MM.1S (cell line): ENCODE results near the gene LRRC8D.
"Not testable (repeated sequence)": the region's sequence is repeated elsewhere in the genome, so short reads cannot be mapped to it uniquely, and the experiment has no call there.

ENCODE experiments used
- DNase-seq: peaks from one replicate; pipeline ENCODE4 v3.0.0-alpha.2; 2015
- H2AFZ ChIP-seq: fragments of 300-600 bp; sonication (generic); 2 replicates; pipeline ENCODE4 v1.6.0; 2016; ENCODE audit warnings: antibody characterized with exemption, low read length
- H3F3A ChIP-seq: fragments of 300-600 bp; sonication (generic); 2 replicates; pipeline ENCODE4 v1.6.1; 2016; ENCODE audit warnings: mild to moderate bottlenecking, antibody characterized with exemption, low read length, moderate library complexity, mixed read lengths; ENCODE audit not compliant: insufficient read depth
- H3K27ac ChIP-seq: fragments of 300-600 bp; sonication (generic); 2 replicates; pipeline ENCODE4 v1.5.1; 2016; ENCODE audit warnings: mild to moderate bottlenecking, low read length
- H3K27me3 ChIP-seq: fragments of 300-600 bp; sonication (generic); replicated peaks from 2 replicates; pipeline ENCODE4 v1.6.0; 2016; ENCODE audit warnings: low read length; ENCODE audit not compliant: insufficient read depth
- H3K36me3 ChIP-seq: fragments of 300-600 bp; sonication (generic); replicated peaks from 2 replicates; pipeline ENCODE4 v1.6.1; 2016; ENCODE audit warnings: mild to moderate bottlenecking, low read length, mixed read lengths; ENCODE audit not compliant: insufficient read depth
- H3K4me1 ChIP-seq: fragments of 300-600 bp; sonication (generic); 2 replicates; pipeline ENCODE4 v1.6.1; 2016; ENCODE audit warnings: low read length, mixed read lengths
- H3K4me2 ChIP-seq: fragments of 300-600 bp; sonication (generic); 2 replicates; pipeline ENCODE4 v1.6.0; 2016; ENCODE audit warnings: low read depth, low read length
- H3K4me3 ChIP-seq: fragments of 300-600 bp; sonication (generic); 2 replicates; pipeline ENCODE4 v1.5.1; 2016; ENCODE audit warnings: low read length, mixed read lengths
- H3K79me2 ChIP-seq: fragments of 300-600 bp; sonication (generic); 2 replicates; pipeline ENCODE4 v1.6.1; 2016; ENCODE audit warnings: mixed run types, low read length, mixed read lengths
- H3K9ac ChIP-seq: fragments of 300-600 bp; sonication (generic); 2 replicates; pipeline ENCODE4 v1.6.1; 2016; ENCODE audit warnings: low read length, mixed read lengths
- H3K9me2 ChIP-seq: fragments of 300-600 bp; sonication (generic); replicated peaks from 2 replicates; pipeline ENCODE4 v1.6.1; 2016; ENCODE audit warnings: mild to moderate bottlenecking, low read length, mixed read lengths; ENCODE audit not compliant: insufficient read depth
- H3K9me3 ChIP-seq: fragments of 300-600 bp; sonication (generic); replicated peaks from 2 replicates; pipeline ENCODE4 v1.6.1; 2016; ENCODE audit warnings: mild to moderate bottlenecking, low read length, mixed read lengths; ENCODE audit not compliant: insufficient read depth
- H4K20me1 ChIP-seq: fragments of 300-600 bp; sonication (generic); 2 replicates; pipeline ENCODE4 v1.6.1; 2016; ENCODE audit warnings: mild to moderate bottlenecking, low read length, moderate library complexity, mixed read lengths; ENCODE audit not compliant: insufficient read depth
- CTCF ChIP-seq: fragments of 300-600 bp; sonication (generic); IDR thresholded peaks from 2 replicates; pipeline ENCODE4 v1.5.1; 2016; ENCODE audit warnings: antibody characterized with exemption, low read length, mixed read lengths
- EZH2 ChIP-seq: fragments of 300-600 bp; sonication (generic); optimal IDR thresholded peaks from 2 replicates; pipeline ENCODE3; 2017; ENCODE audit warnings: low read depth, mild to moderate bottlenecking, antibody characterized with exemption, low read length, mixed read lengths
- EZH2phosphoT487 ChIP-seq: fragments of 300-600 bp; sonication (generic); IDR thresholded peaks from 2 replicates; pipeline ENCODE4 v1.6.1; 2018; ENCODE audit warnings: antibody characterized with exemption, low read length

Gene LRRC8D

GRCh38 chr1:89794406-89794805 lies 26.4 kb upstream of the LRRC8D start:
- H4K20me1 ChIP-seq: no peaks in the 10 kb centered on the region
- H3F3A ChIP-seq: no peaks in the 10 kb centered on the region
- no peak overlapping the region for H3K27ac ChIP-seq
- no peaks in the 10 kb centered on the region for H3K27me3 ChIP-seq
- no peaks in the 10 kb centered on the region for H3K79me2 ChIP-seq
- no peak for DNase-seq
- H3K36me3 ChIP-seq: no peaks in the 10 kb centered on the region
- H3K9me3 ChIP-seq: no peaks in the 10 kb centered on the region
- TF ChIP-seq CTCF: no peak
- TF ChIP-seq EZH2phosphoT487: no peak
- TF ChIP-seq EZH2: no peak
- no peak overlapping the region for H3K9ac ChIP-seq
- H2AFZ ChIP-seq: no peak overlapping the region
- no peaks in the 10 kb centered on the region for H3K9me2 ChIP-seq
- H3K4me2 ChIP-seq: no peak overlapping the region
- no peaks in the 10 kb centered on the region for H3K4me1 ChIP-seq
- no peak overlapping the region for H3K4me3 ChIP-seq

GRCh38 chr1:89795571-89795970 lies 25.3 kb upstream of the LRRC8D start:
- not testable (repeated sequence) for H3K4me1 ChIP-seq, H3K36me3 ChIP-seq, DNase-seq, H3F3A ChIP-seq, H3K79me2 ChIP-seq, H3K9me3 ChIP-seq, H3K4me2 ChIP-seq, H3K27me3 ChIP-seq, H2AFZ ChIP-seq, H3K9ac ChIP-seq, H3K4me3 ChIP-seq, H4K20me1 ChIP-seq, H3K27ac ChIP-seq, H3K9me2 ChIP-seq

- not testable (repeated sequence) for H2AFZ ChIP-seq
Observed at GRCh38 chr1:89797876-89798275, 23.0 kb upstream of the LRRC8D start.

GRCh38 chr1:89799495-89799894 lies 21.3 kb upstream of the LRRC8D start:
- Histone ChIP-seq H3K9me3 (no peaks in the 10 kb centered on the region), H3K79me2 (no peaks in the 10 kb centered on the region), H3K36me3 (no peaks in the 10 kb centered on the region), H3K9me2 (no peaks in the 10 kb centered on the region), H3K27me3 (no peaks in the 10 kb centered on the region), H3F3A (no peaks in the 10 kb centered on the region), H3K4me2 (no peak overlapping the region), H3K4me3 (no peak overlapping the region), H3K27ac (no peak overlapping the region), H3K4me1 (no peaks in the 10 kb centered on the region), H4K20me1 (no peaks in the 10 kb centered on the region), H3K9ac (no peak overlapping the region), H2AFZ (no peak overlapping the region)
- no peak for DNase-seq
- TF ChIP-seq EZH2 (no peak), CTCF (no peak), EZH2phosphoT487 (no peak)

More at GRCh38 chr1:89797876-89798275, 23.0 kb upstream of the LRRC8D start:
- H3K27ac ChIP-seq, H3K9me3 ChIP-seq, H3K4me3 ChIP-seq, H3K4me2 ChIP-seq, H3F3A ChIP-seq, H3K36me3 ChIP-seq, H3K79me2 ChIP-seq, H3K9ac ChIP-seq, H3K27me3 ChIP-seq, H3K4me1 ChIP-seq, H3K9me2 ChIP-seq, H4K20me1 ChIP-seq, DNase-seq: not testable (repeated sequence)
